Fibroblast of mammary gland (primary cell): ENCODE data around the gene EPS8L3.
"Not testable (repeated sequence)": the region's sequence is repeated elsewhere in the genome, so short reads cannot be mapped to it uniquely, and the experiment has no call there.

Source experiments
- DNase-seq: peaks from one replicate; pipeline ENCODE4 v3.0.0-alpha.2; 2010; ENCODE audit warnings: low read depth
- H3K4me3 ChIP-seq: 2 replicates; pipeline ENCODE4 v1.5.1; 2011; ENCODE audit warnings: low read depth, mild to moderate bottlenecking, low read length, moderate library complexity; ENCODE audit not compliant: control insufficient read depth
- TF ChIP-seq, protein P1 (sequence below): conservative IDR thresholded peaks from 2 replicates; pipeline ENCODE4 v1.5.1; 2011; ENCODE audit warnings: low read depth, low read length, inconsistent platforms; ENCODE audit not compliant: control insufficient read depth, insufficient read depth

Gene EPS8L3

DNA sequence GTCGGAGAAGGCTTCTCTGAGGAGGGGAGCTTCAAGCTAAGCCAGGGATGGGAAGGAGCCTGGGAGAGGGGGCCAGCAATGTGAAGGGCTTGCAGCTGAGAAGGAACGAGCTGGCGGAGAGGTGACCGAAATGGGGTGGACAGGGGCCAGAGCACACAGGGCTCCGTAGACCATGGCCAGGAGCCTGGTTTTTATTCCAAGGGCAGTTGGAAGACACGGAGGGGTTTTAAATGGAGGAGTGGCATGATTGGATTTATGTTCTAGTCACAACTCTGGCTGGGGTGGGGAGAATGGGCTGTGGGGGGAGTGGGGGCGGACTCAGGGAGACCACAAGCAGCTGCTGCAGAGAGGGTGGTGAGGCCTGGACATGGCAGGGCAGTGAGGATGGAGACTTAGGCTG lies 5.1 kb upstream of the EPS8L3 start:
- TF ChIP-seq, protein P1, sequence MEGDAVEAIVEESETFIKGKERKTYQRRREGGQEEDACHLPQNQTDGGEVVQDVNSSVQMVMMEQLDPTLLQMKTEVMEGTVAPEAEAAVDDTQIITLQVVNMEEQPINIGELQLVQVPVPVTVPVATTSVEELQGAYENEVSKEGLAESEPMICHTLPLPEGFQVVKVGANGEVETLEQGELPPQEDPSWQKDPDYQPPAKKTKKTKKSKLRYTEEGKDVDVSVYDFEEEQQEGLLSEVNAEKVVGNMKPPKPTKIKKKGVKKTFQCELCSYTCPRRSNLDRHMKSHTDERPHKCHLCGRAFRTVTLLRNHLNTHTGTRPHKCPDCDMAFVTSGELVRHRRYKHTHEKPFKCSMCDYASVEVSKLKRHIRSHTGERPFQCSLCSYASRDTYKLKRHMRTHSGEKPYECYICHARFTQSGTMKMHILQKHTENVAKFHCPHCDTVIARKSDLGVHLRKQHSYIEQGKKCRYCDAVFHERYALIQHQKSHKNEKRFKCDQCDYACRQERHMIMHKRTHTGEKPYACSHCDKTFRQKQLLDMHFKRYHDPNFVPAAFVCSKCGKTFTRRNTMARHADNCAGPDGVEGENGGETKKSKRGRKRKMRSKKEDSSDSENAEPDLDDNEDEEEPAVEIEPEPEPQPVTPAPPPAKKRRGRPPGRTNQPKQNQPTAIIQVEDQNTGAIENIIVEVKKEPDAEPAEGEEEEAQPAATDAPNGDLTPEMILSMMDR = no peak
- DNase-seq = no peak
- no peak overlapping the region for H3K4me3 ChIP-seq

DNA sequence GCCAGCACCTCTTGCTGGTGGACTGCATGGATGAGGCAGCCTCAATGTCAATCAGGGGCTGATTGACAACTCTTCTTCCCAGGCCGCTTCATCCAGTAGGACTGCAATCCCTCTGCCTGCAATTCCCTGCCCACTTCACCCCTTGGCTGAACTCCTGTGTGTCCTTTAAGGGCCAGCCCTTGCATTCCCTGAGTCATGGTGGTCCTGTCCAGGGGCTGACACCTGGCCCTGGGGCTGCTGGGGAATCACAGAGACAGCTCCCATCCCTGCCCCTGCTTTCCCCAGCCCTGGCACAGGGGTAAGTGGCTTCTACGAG lies 4.6 kb upstream of the EPS8L3 start:
- TF ChIP-seq, protein P1 = no peak
- H3K4me3 ChIP-seq = no peak overlapping the region
- no peak for DNase-seq

GRCh38 chr1:109767637-109768334 lies 4.1 kb upstream of the EPS8L3 start:
- no peak overlapping the region for H3K4me3 ChIP-seq
- TF ChIP-seq, protein P1 = no peak
- no peak for DNase-seq

DNA sequence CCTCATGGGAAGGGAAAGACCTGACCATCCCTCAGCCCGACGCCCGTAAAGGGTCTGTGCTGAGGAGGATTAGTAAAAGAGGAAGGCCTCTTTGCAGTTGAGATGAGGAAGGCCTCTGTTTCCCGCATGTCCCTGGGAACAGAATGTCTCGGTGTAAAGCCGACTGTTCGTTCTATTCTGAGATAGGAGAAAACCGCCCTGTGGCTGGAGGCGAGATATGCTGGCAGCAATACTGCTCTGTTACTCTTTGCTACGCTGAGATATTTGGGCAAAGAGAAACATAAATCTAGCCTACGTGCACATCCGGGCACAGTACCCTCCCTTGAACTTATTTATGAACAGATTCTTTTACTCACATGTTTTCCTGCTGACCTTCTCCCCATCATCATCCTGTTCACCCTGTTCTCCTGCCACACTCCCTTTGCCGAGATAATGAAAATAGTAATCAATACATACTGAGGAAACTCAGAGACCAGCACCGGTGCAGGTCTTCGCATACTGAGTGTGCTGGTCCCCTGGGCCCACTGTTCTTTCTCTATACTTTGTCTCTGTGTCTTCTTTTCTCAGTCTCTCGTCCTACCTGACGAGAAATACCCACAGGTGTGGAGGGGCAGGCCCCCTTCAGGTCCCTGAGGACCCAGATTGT lies 3.4 kb upstream of the EPS8L3 start:
- DNase-seq, H3K4me3 ChIP-seq: not testable (repeated sequence)

GRCh38 chr1:109765896-109766615 lies 2.3 kb upstream of the EPS8L3 start:
- no peak overlapping the region for H3K4me3 ChIP-seq
- TF ChIP-seq, protein P1 = no peak
- no peak for DNase-seq

DNA sequence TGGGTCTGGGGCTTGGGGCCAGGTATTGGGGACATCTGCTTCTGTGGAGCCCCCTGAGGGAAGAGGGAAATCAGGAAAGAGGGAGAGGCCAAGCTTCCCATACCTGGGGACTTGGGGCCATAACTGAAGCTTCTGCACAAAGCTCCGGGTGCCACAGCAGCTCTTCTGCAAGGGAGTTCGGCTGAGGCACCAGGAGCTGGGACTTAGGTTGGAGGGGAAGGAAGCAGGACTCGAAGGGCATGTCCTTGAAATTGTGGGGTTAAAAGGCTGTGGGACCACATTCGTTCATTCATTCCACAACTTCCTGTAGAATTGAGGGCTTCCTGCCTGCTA lies 1.7 kb upstream of the EPS8L3 start:
- TF ChIP-seq, protein P1 = no peak
- DNase-seq = no peak
- H3K4me3 ChIP-seq = no peak overlapping the region
